HUES64 (cell line): Measurements from ENCODE around the gene TBC1D2.
"Not testable (repeated sequence)": the region's sequence is repeated elsewhere in the genome, so short reads cannot be mapped to it uniquely, and the experiment has no call there.

ENCODE experiments used
- H3K27ac ChIP-seq: 2 replicates; pipeline ENCODE4 v1.7.0; 2013; ENCODE audit warnings: low read depth, low read length, inconsistent platforms
- H3K27me3 ChIP-seq: 2 replicates; pipeline ENCODE4 v1.6.1; 2013; ENCODE audit warnings: mild to moderate bottlenecking, low read length; ENCODE audit not compliant: insufficient read depth
- H3K36me3 ChIP-seq: 2 replicates; pipeline ENCODE4 v1.6.1; 2013; ENCODE audit warnings: mild to moderate bottlenecking, low read length; ENCODE audit not compliant: insufficient read depth
- H3K4me1 ChIP-seq: 2 replicates; pipeline ENCODE4 v1.6.1; 2013; ENCODE audit warnings: mild to moderate bottlenecking, low read length, moderate library complexity; ENCODE audit not compliant: insufficient read depth
- H3K4me3 ChIP-seq: 2 replicates; pipeline ENCODE4 v1.5.1; 2013; ENCODE audit warnings: mild to moderate bottlenecking, low read length, moderate library complexity
- H3K9ac ChIP-seq: 2 replicates; pipeline ENCODE4 v1.6.1; 2013; ENCODE audit warnings: mild to moderate bottlenecking, low read depth, low read length
- H3K9me3 ChIP-seq: 2 replicates; pipeline ENCODE4 v1.6.1; 2013; ENCODE audit warnings: low read depth, low read length; ENCODE audit not compliant: insufficient read depth
- WGBS: fragments of 150-250, 120-280 bp; methylation state at CpG from one replicate; pipeline ENCODE4 v1.1.7; 2013; ENCODE audit warnings: missing lambda C conversion rate; 5-methylcytosine and 5-hydroxymethylcytosine counted together

The TBC1D2 gene

DNA sequence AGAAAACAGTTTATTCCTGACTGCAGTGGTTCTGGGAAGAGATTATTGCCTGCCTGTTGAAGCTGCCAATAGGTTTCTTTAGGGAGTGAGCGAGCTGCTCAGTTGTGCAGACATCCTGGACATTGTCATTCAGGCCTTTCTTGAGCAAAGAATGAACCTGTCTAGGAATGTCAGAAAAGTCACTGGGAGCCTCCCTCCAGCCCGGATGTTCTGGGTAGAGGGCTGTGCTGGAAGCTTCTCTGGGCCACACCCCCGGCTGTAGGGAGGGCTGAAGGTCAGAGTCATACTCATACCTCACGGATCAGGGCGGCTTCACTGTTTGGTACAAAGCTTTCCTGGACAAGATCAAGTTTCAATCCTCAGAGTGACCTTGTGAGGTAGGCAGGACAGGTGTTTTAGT, 33.4 kb upstream of the TBC1D2 start:
- WGBS = 81% methylated on average over 5 of the region's 5 CpGs
- no peaks in the 10 kb centered on the region for H3K4me1 ChIP-seq
- H3K27me3 ChIP-seq = no peaks in the 10 kb centered on the region
- no peak overlapping the region for H3K4me3 ChIP-seq
- H3K9ac ChIP-seq = no peak overlapping the region
- no peaks in the 10 kb centered on the region for H3K36me3 ChIP-seq
- no peaks in the 10 kb centered on the region for H3K9me3 ChIP-seq
- H3K27ac ChIP-seq = no peak overlapping the region

DNA sequence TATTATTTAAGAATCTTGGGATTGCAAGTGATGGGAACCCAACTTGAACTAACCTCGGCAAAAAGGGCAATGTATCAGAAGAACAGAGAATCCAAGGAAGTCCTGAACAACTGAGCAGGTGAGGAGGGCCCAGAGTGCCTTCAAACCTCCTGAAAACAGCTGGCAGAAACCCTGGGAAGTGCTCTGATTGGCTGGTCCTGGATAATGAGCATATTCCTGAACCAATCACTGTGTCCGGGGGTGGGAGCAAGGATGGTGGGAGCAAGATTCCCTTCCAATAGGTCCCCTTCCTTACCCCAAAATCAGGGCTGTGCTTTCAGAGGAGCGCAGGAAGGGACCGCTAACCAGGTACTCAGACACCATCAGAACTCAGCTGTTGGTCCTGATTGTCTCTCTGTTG, 31.9 kb upstream of the TBC1D2 start:
- Histone ChIP-seq H3K36me3 (no peaks in the 10 kb centered on the region), H3K9me3 (no peaks in the 10 kb centered on the region), H3K27ac (no peak overlapping the region), H3K27me3 (no peaks in the 10 kb centered on the region), H3K4me3 (no peak overlapping the region), H3K4me1 (no peaks in the 10 kb centered on the region), H3K9ac (no peak overlapping the region)
- 93% methylated on average over 4 of the region's 4 CpGs for WGBS

DNA sequence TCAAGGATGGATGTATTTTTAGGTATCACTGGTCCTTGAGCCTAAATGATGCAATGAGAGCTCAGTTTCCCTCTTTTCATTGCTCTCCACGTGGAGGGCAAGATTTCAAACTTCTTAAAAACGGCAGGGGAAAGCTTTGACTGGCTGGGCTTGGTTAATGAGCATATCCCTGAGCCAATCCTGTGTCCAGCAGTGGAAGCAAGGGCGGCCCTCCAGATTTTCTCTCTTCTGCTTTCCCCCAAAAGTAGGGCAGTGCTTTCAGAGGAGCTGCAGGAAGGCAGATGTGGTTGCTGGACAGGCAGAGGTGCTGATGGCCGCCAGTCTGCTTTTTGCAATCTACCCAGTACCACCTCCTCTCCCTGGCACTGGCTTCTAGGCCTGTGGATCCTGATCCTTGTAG, 30.0 kb upstream of the TBC1D2 start:
- Histone ChIP-seq H3K9me3 (no peaks in the 10 kb centered on the region), H3K4me3 (no peak overlapping the region), H3K27ac (no peak overlapping the region), H3K36me3 (no peaks in the 10 kb centered on the region), H3K9ac (no peak overlapping the region), H3K4me1 (no peaks in the 10 kb centered on the region; the same call in 1 of the 2 replicates), H3K27me3 (no peaks in the 10 kb centered on the region)
- WGBS = 85% methylated on average over 4 of the region's 4 CpGs

DNA sequence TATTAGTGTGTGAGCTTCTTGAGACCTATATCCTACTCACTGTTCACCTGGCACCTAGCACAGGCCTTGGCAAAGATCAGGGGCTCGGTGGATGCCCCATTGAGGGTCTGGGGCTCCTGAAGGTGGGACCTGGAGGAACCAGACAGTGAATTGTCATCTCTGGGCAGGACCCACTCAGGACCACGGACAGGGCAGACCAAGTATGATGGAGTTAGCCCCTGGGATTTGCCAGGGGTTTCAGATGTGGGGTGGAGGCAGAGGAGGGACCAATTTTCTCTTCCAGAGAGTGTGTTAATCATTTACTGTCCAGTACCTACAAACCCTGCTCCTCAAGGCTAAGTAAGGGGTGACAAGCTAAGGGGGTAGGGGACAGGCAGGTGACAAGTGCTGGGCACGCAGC, 29.3 kb upstream of the TBC1D2 start:
- WGBS = 91% methylated on average over 3 of the region's 3 CpGs
- Histone ChIP-seq H3K27ac (no peak overlapping the region), H3K9me3 (no peaks in the 10 kb centered on the region), H3K4me1 (no peaks in the 10 kb centered on the region; the same call in 1 of the 2 replicates), H3K4me3 (no peak overlapping the region), H3K9ac (no peak overlapping the region), H3K36me3 (no peaks in the 10 kb centered on the region), H3K27me3 (no peaks in the 10 kb centered on the region)

DNA sequence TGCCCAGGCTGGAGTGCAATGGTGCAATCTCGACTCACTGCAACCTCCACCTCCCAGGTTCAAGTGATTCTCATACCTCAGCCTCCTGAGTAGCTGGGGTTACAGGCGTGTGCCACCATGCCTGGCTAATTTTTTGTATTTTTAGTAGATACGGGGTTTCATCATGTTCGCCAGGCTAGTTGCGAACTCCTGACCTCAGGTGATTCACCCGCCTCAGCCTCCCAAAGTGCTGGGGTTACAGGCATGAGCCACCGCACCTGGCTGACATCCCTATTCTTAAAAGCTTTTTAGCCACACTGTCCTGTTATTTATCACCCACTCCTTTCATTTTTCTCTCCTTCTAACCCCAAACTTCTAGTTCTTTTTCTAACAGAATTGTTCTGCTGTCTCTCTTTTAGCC, 27.7 kb upstream of the TBC1D2 start:
- H3K9me3 ChIP-seq, H3K27me3 ChIP-seq, H3K27ac ChIP-seq, H3K36me3 ChIP-seq, H3K4me3 ChIP-seq, H3K4me1 ChIP-seq, H3K9ac ChIP-seq: not testable (repeated sequence)
- 92% methylated on average over 7 of the region's 7 CpGs for whole genome bisulfite sequencing

DNA sequence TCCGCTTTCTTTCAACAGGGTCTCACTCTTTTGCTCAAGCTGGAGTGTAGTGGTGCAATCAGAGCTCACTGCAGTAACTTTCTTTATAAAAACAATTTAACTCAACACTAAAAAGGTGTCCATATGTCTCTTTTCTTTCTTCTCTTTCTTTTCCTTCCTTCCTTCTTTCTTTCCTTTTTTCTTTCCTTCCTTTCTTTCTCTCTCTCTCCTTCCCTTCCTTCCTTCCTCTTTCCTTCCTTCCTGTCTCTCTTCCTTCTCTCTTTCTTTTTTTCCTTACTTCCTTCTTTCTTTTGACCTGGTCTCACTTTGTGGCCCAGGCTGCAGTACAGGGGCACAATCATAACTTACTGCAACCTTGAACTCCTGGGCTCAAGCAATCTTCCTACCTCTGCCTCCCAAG, 25.8 kb upstream of the TBC1D2 start:
- Histone ChIP-seq H3K27me3 (no peaks in the 10 kb centered on the region; the same call in 1 of the 2 replicates), H3K27ac (no peak overlapping the region)
- WGBS = 90% methylated on average over 1 of the region's 1 CpG

DNA sequence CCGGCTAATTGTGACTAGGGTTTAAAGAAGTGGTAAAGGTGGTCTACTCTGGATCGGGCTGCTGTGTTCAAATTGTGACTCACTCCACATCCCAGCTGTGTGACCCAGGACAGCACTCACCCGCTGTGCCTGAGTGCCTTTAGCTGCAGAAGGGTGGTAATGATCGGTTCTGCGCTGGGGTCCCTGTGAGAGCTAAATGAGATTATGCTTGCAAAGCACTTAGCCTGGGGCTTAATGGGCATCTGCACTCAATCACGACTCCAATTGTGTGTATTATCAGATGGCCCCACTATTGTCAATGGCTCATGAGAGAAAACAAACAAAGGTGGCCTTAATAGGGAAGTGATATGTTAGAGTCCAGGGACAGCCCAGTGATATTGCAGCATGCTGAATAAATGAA, 25.1 kb upstream of the TBC1D2 start:
- 81% methylated on average over 6 of the region's 6 CpGs for WGBS
- H3K4me3 ChIP-seq = no peak overlapping the region
- H3K9me3 ChIP-seq = no peaks in the 10 kb centered on the region
- H3K9ac ChIP-seq = no peak overlapping the region
- no peaks in the 10 kb centered on the region; the same call in 1 of the 2 replicates for H3K4me1 ChIP-seq
- H3K27me3 ChIP-seq = no peaks in the 10 kb centered on the region; the same call in 1 of the 2 replicates
- no peak overlapping the region for H3K27ac ChIP-seq
- no peaks in the 10 kb centered on the region for H3K36me3 ChIP-seq

More for the DNA sequence above, 25.8 kb upstream of the TBC1D2 start:
- Histone ChIP-seq H3K36me3 (no peaks in the 10 kb centered on the region), H3K4me3 (no peak overlapping the region), H3K9me3 (no peaks in the 10 kb centered on the region), H3K4me1 (no peaks in the 10 kb centered on the region; the same call in 1 of the 2 replicates), H3K9ac (no peak overlapping the region)

DNA sequence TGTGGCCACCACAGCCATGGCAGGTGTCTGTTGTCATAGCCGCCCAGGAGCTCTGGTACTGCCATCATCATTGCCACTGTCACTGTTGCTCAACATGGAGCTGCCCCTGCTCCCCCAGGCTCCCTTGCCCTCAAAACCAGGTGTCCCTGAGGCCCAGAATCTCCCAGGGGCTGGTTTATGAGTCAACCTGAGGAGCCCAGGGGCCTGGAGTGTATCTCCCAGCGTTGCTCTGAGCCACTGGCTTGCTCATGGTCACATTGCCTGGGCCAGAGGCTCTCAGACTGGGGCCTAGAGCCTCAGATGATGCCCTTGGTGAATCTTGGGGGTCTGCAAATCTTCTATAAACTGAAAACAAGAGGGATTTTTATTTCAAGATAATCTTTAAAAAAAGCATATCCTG, 24.7 kb upstream of the TBC1D2 start:
- Histone ChIP-seq H3K36me3 (no peaks in the 10 kb centered on the region), H3K27ac (no peak overlapping the region), H3K9me3 (no peaks in the 10 kb centered on the region), H3K4me3 (no peak overlapping the region), H3K4me1 (no peaks in the 10 kb centered on the region; the same call in 1 of the 2 replicates), H3K9ac (no peak overlapping the region), H3K27me3 (no peaks in the 10 kb centered on the region; the same call in 1 of the 2 replicates)
- WGBS = 92% methylated on average over 2 of the region's 2 CpGs

DNA sequence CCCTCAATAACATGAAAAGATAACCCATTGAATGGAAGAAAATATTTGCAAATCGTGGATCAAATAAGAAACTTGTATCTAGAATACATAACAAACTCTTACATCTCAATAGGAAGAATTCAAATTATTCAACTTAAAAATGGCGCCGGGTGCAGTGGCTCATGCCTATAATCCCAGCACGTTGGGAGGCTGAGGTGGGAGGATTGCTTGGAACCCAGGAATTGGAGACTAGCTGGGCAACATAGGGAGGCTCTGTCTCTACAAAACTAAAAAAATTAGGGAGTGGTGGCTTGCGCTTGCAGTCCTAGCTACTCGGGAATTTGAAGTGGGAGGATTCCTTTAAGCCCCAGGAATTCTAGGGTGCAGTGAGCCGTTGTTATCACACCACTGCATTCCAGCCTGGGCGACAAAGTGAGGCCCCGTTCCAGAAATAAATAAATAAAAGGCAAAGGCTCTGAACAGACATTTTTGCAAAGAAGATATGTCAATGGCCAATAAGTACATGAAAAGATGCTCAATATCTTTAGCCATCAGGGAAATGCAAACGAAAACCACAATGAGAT, 21.5 kb upstream of the TBC1D2 start:
- H3K9ac ChIP-seq = no peak overlapping the region

DNA sequence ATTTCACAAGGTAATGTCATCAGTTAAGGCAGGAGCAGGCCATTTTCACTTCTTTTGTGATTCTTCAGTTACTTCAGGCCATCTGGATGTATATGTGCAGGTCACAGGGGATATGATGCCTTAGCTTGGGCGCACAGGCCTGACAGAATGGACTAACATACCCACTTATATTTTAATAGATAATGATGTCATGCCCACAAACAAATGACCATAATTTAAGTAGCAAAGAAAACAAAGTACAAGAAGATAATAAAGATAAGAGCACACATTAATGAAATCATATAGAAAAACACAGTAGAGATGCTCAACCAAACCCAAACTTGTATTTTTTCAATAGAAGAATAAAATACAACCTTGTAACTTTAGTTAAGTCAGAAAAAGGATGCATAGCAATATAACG, 19.7 kb upstream of the TBC1D2 start:
- H3K9ac ChIP-seq = no peak overlapping the region
- H3K9me3 ChIP-seq = no peaks in the 10 kb centered on the region
- no peak overlapping the region for H3K27ac ChIP-seq
- no peak overlapping the region for H3K4me3 ChIP-seq
- H3K36me3 ChIP-seq = no peaks in the 10 kb centered on the region
- peaks cover 14% of the 10 kb centered on the region; the same call in 1 of the 2 replicates for H3K4me1 ChIP-seq
- WGBS = no CpG with 5 or more reads among the region's 2 CpGs
- H3K27me3 ChIP-seq = no peaks in the 10 kb centered on the region; the same call in 1 of the 2 replicates

More for the DNA sequence above, 21.5 kb upstream of the TBC1D2 start:
- H3K27ac ChIP-seq = no peak overlapping the region
- no peaks in the 10 kb centered on the region; the same call in 1 of the 2 replicates for H3K27me3 ChIP-seq
- H3K4me3 ChIP-seq = no peak overlapping the region
- H3K4me1 ChIP-seq = peaks cover 4% of the 10 kb centered on the region; the same call in 1 of the 2 replicates
- WGBS = 92% methylated on average over 9 of the region's 10 CpGs
- H3K36me3 ChIP-seq = no peaks in the 10 kb centered on the region
- no peaks in the 10 kb centered on the region for H3K9me3 ChIP-seq

DNA sequence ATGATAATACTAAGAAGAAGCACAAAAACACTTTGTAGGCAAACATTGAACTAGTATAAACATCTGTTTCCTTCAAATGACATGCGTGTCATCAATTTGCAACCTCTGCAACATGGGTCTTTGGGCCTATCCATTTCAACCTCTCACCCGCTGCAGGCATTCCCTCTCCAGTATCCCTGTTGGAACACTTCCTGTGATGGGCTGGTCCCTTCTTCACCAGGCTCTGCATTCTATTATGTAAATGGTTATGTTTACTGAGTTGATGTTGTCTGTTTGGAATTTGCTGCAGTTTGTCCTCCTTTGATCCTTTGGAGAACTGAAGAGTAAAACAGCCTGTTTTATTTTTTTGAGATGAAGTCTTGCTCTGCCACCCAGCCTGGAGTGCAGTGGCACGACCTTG, 16.6 kb upstream of the TBC1D2 start:
- peaks cover 14% of the 10 kb centered on the region; the same call in 1 of the 2 replicates for H3K4me1 ChIP-seq
- no peak overlapping the region for H3K27ac ChIP-seq
- H3K4me3 ChIP-seq = no peak overlapping the region
- H3K9me3 ChIP-seq = no peaks in the 10 kb centered on the region
- 94% methylated on average over 3 of the region's 3 CpGs for WGBS
- H3K9ac ChIP-seq = no peak overlapping the region
- H3K27me3 ChIP-seq = no peaks in the 10 kb centered on the region
- no peaks in the 10 kb centered on the region for H3K36me3 ChIP-seq

DNA sequence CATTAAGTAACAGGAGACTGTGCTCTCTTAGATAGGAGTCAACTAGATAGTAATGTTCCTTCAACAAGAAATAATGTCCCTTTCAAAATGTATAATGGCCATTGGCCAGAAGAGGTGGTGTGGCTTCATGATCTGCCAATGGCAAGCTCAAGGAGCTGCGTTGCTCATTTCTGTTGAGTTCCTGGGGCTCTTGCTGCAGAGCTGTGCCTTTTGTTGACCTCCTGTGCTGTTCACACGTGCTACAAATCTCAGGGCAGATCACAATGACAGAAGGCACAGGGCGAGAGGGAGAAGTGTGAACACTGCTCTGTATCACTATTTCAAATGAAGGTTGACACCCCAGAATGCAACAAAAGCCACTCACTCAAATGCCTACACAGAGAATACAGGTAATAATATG, 16.0 kb upstream of the TBC1D2 start:
- WGBS = 72% methylated on average over 3 of the region's 3 CpGs
- no peak overlapping the region for H3K9ac ChIP-seq

More for the DNA sequence above, 16.0 kb upstream of the TBC1D2 start:
- Histone ChIP-seq H3K27me3 (no peaks in the 10 kb centered on the region), H3K27ac (no peak overlapping the region), H3K4me1 (peaks cover 14% of the 10 kb centered on the region; the same call in 1 of the 2 replicates), H3K36me3 (no peaks in the 10 kb centered on the region), H3K9me3 (no peaks in the 10 kb centered on the region), H3K4me3 (no peak overlapping the region)
